HepG2 (cell line): ENCODE data around the gene RUNDC1. TPM values are rescaled to one million over a fixed set of nuclear protein-coding genes. Genes with fewer than 3 reads are reported as not detected.
A peak's percentile ranks its signal among the peaks of the same experiment; 100 is the strongest.

Experiments used
- BRF2 ChIP-seq: sonication (generic); formaldehyde crosslinking; IDR thresholded peaks from 2 replicates; pipeline ENCODE4 v1.8.1; 2022; ENCODE audit warnings: mild to moderate bottlenecking, missing genetic modification reagents
- DNMT3B ChIP-seq: conservative IDR thresholded peaks from 2 replicates; pipeline ENCODE4 v1.6.1; 2016; ENCODE audit warnings: missing biosample characterization, control low read depth
- HCFC1 ChIP-seq: fragments of 150-350 bp; IDR thresholded peaks from 2 replicates; pipeline ENCODE4 v1.6.1; 2014; ENCODE audit warnings: low read depth, low read length
- JARID2 ChIP-seq: sonication (generic); formaldehyde crosslinking; IDR thresholded peaks from 2 replicates; pipeline ENCODE4 v1.8.1; 2023; ENCODE audit warnings: missing genetic modification reagents, inconsistent platforms; ENCODE audit not compliant: insufficient replicate concordance
- KDM3A ChIP-seq: IDR thresholded peaks from 2 replicates; pipeline ENCODE4 v1.6.1; 2018; ENCODE audit warnings: low read depth, missing compliant biosample characterization
- KDM6A ChIP-seq: IDR thresholded peaks from 2 replicates; pipeline ENCODE4 v1.6.1; 2016; ENCODE audit warnings: low read depth
- PAWR ChIP-seq: sonication (generic); formaldehyde crosslinking; IDR thresholded peaks from 2 replicates; pipeline ENCODE4 v1.4.0; 2020; ENCODE audit warnings: missing genetic modification reagents, mild to moderate bottlenecking, borderline replicate concordance
- PCBP1 ChIP-seq: fragments of 200-400 bp; formaldehyde crosslinking; IDR thresholded peaks from 2 replicates; pipeline ENCODE4 v1.6.1; 2017; ENCODE audit warnings: mild to moderate bottlenecking, low read depth, low read length, borderline replicate concordance
- PHF20 ChIP-seq: sonication (generic); formaldehyde crosslinking; IDR thresholded peaks from 2 replicates; pipeline ENCODE4 v1.5.0; 2020; ENCODE audit warnings: mild to moderate bottlenecking, missing genetic modification reagents
- REL ChIP-seq: sonication (generic); formaldehyde crosslinking; conservative IDR thresholded peaks from 2 replicates; pipeline ENCODE4 v1.8.0; 2022; ENCODE audit warnings: mild to moderate bottlenecking, missing genetic modification reagents, moderate library complexity
- REST ChIP-seq, 2 experiments: IDR thresholded peaks; 2 replicates each; pipeline ENCODE4 v1.6.1; 2011 to 2012; ENCODE audit warnings: low read length in 2 of 2, borderline replicate concordance in 1 of 2, low read depth in 1 of 2, mild to moderate bottlenecking in 1 of 2, moderate library complexity in 1 of 2
- REXO4 ChIP-seq: sonication (generic); formaldehyde crosslinking; IDR thresholded peaks from 2 replicates; pipeline ENCODE4 v1.8.0; 2022; ENCODE audit warnings: missing genetic modification reagents, mild to moderate bottlenecking, borderline replicate concordance
- SMAD1 ChIP-seq: sonication (generic); formaldehyde crosslinking; IDR thresholded peaks from 2 replicates; pipeline ENCODE4 v1.4.0; 2020; ENCODE audit warnings: missing genetic modification reagents, low read depth, mild to moderate bottlenecking, borderline replicate concordance
- SRY ChIP-seq: sonication (generic); formaldehyde crosslinking; IDR thresholded peaks from 2 replicates; pipeline ENCODE4 v1.8.0; 2022; ENCODE audit warnings: mild to moderate bottlenecking, missing genetic modification reagents
- TCF7 ChIP-seq: sonication (generic); IDR thresholded peaks from 2 replicates; pipeline ENCODE4 v1.6.1; 2016; ENCODE audit warnings: antibody characterized with exemption, low read depth
- THAP7 ChIP-seq: sonication (generic); formaldehyde crosslinking; IDR thresholded peaks from 2 replicates; pipeline ENCODE4 v1.8.1; 2023; ENCODE audit warnings: mild to moderate bottlenecking, missing genetic modification reagents
- ZBTB8A ChIP-seq: sonication (generic); formaldehyde crosslinking; IDR thresholded peaks from 2 replicates; pipeline ENCODE4 v1.4.0; 2020; ENCODE audit warnings: mild to moderate bottlenecking, low read depth, missing genetic modification reagents, borderline replicate concordance
- ZNF333 ChIP-seq: sonication (generic); formaldehyde crosslinking; IDR thresholded peaks from 2 replicates; pipeline ENCODE4 v1.4.0; 2020; ENCODE audit warnings: mild to moderate bottlenecking, missing genetic modification reagents, borderline replicate concordance
- ZNF547 ChIP-seq: sonication (generic); formaldehyde crosslinking; IDR thresholded peaks from 2 replicates; pipeline ENCODE4 v1.5.1; 2020; ENCODE audit warnings: mild to moderate bottlenecking, missing genetic modification reagents
- ZNF549 ChIP-seq: sonication (generic); formaldehyde crosslinking; IDR thresholded peaks from 2 replicates; pipeline ENCODE4 v1.5.0; 2020; ENCODE audit warnings: missing genetic modification reagents
- ZSCAN20 ChIP-seq: sonication (generic); formaldehyde crosslinking; IDR thresholded peaks from 2 replicates; pipeline ENCODE4 v1.4.0; 2020; ENCODE audit warnings: missing genetic modification reagents, mild to moderate bottlenecking, borderline replicate concordance
- polyA plus RNA-seq, 8 experiments: library from polyadenylated mRNA; depleted of rRNA in 3 of 8; stranded (reverse) in 7 of 8; unstranded in 1 of 8; fragments of >200 nt; fragmentation: Illumina TruSeq in 4 of 8; extraction: Trizol in 4 of 8; gene quantifications; 2 replicates each; pipeline versions ENCODE4 v1.2.1 to v1.2.3, GENCODE V29; 2011 to 2016; ENCODE audit warnings: low read depth in 4 of 8, missing spikeins in 1 of 8, mixed read lengths in 1 of 8; ENCODE audit not compliant: insufficient read depth in 1 of 8
- total RNA-seq, 5 experiments: library from RNA; depleted of rRNA; stranded (reverse); fragments of >200 nt; fragmentation: Illumina TruSeq; extraction: Trizol; gene quantifications; 2 replicates each; pipeline ENCODE4 v1.2.3, GENCODE V29; 2016; ENCODE audit warnings: low read depth in 1 of 5

The RUNDC1 gene
- total and polyA plus RNA-seq, 2 of the 13 experiments (the other 11 are each of a cell fraction or from before 2014, with no cell fraction given): 10.3 to 11.4 TPM

GRCh38 chr17:42997984-42998938, 17.9 kb downstream of the RUNDC1 start, which contains the start of gene RPL27 (continued):
- TF ChIP-seq ZNF333 (CRISPR knock-in tag): peak; percentile 52; the same call in 1 of the 2 replicates
- TF ChIP-seq SRY (CRISPR knock-in tag): peak; percentile 97
- TF ChIP-seq KDM6A (CRISPR knock-in tag): no peak
- peak; percentile 6; the same call in 1 of the 2 replicates for TF ChIP-seq ZSCAN20 (CRISPR knock-in tag)
- peak; percentile 98 for TF ChIP-seq KDM3A (CRISPR knock-in tag)
- peak; percentile 85; the same call in 1 of the 2 replicates for TF ChIP-seq PCBP1
- TF ChIP-seq ZNF549 (CRISPR knock-in tag): no peak
- TF ChIP-seq HCFC1: peak; percentile 83
- no peak for TF ChIP-seq TCF7
- TF ChIP-seq THAP7 (CRISPR knock-in tag): peak; percentile 73; the same call in 1 of the 2 replicates
- peak; percentile 94 for TF ChIP-seq ZNF547
- TF ChIP-seq REXO4 (CRISPR knock-in tag): no peak
- TF ChIP-seq JARID2: no peak
- TF ChIP-seq PHF20 (CRISPR knock-in tag): peak; percentile 97
- peak in 1 of 2 experiments; percentile 74; a peak in 1 of 4 replicates for TF ChIP-seq REST (IDR thresholded peaks at IDR 0.05; ENCODE audit: borderline replicate concordance in 1 of 2, low read depth in 1 of 2, low read length in 2 of 2)
- no peak for TF ChIP-seq PAWR (CRISPR knock-in tag)
- TF ChIP-seq SMAD1 (CRISPR knock-in tag): peak; percentile 82
- TF ChIP-seq BRF2 (CRISPR knock-in tag): peak; percentile 96; the same call in 1 of the 2 replicates
- peak; percentile 89 for TF ChIP-seq DNMT3B (CRISPR knock-in tag)
- TF ChIP-seq REL (CRISPR knock-in tag): no peak
- peak; percentile 42; the same call in 1 of the 2 replicates for TF ChIP-seq ZBTB8A (CRISPR knock-in tag)
